Parathyroid adenoma (tissue), 2 donors: ENCODE results near the gene SMIM32.
A peak's percentile ranks its signal among the peaks of the same experiment; 100 is the strongest.

Experiments
- H2AFZ ChIP-seq: fragments of 300-600 bp; sonication (generic); one replicate; pipeline ENCODE4 v1.7.0; 2017; ENCODE audit warnings: antibody characterized with exemption, mild to moderate bottlenecking
- H3K27ac ChIP-seq: fragments of 300-600 bp; sonication (generic); one replicate; pipeline ENCODE4 v1.7.0; 2017
- H3K27me3 ChIP-seq: fragments of 300-600 bp; sonication (generic); one replicate; pipeline ENCODE4 v1.7.0; 2017; ENCODE audit warnings: low read length; ENCODE audit not compliant: control insufficient read depth, insufficient read depth
- H3K36me3 ChIP-seq: fragments of 300-600 bp; sonication (generic); one replicate; pipeline ENCODE4 v1.7.0; 2017; ENCODE audit warnings: low read length; ENCODE audit not compliant: control insufficient read depth, insufficient read depth
- H3K4me1 ChIP-seq: fragments of 300-600 bp; sonication (generic); one replicate; pipeline ENCODE4 v1.7.0; 2017; ENCODE audit warnings: control low read depth
- H3K4me2 ChIP-seq: fragments of 300-600 bp; sonication (generic); one replicate; pipeline ENCODE4 v1.7.0; 2017; ENCODE audit warnings: low read length
- H3K4me3 ChIP-seq: fragments of 300-600 bp; sonication (generic); one replicate; pipeline ENCODE4 v1.7.0; 2017; ENCODE audit warnings: low read depth, low read length
- H3K79me2 ChIP-seq: fragments of 300-600 bp; sonication (generic); one replicate; pipeline ENCODE4 v1.7.0; 2017; ENCODE audit warnings: control low read depth
- H3K9ac ChIP-seq: fragments of 300-600 bp; sonication (generic); one replicate; pipeline ENCODE4 v1.7.0; 2017; ENCODE audit warnings: mild to moderate bottlenecking
- H3K9me3 ChIP-seq: fragments of 300-600 bp; sonication (generic); one replicate; pipeline ENCODE4 v1.7.0; 2017; ENCODE audit warnings: low read length; ENCODE audit not compliant: control insufficient read depth
- CTCF ChIP-seq: fragments of 300-600 bp; sonication (generic); IDR thresholded peaks from one replicate; pipeline ENCODE4 v1.7.0; 2017; ENCODE audit warnings: antibody characterized with exemption, mild to moderate bottlenecking
- donor health status: primary hyperparathyroidism.

SMIM32 gene

DNA sequence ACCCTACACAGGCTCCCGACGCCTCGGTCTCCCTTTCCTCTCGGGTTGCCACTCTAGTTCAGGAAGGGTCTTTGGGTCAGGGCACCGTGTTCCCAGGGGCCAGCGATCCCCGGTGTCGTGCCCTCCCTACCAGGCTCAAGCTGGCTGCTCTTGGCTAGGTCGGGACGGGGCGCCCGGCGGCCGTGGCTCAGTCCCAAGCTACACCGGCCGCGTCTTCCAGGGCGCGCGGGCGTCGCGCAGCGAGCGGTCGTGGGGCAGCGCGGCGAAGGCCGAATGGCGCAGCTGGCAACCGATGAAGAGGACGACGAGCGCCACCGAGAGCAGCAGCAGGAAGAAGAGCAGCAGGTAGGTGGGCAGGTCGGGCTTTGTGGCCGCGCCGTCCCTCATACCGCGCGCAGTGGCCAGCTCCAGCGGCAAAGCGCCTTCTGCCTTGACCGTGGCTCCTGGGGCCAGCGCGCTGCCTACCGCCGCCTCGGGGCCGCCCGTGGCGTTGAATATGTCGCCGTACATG is 892 bp downstream of the SMIM32 start:
- Histone ChIP-seq H3K36me3 (no peaks in the 10 kb centered on the region), H3K27ac (no peak overlapping the region), H3K4me2 (peak overlapping the region; percentile 69), H3K9ac (no peak overlapping the region), H2AFZ (no peak overlapping the region), H3K27me3 (no peaks in the 10 kb centered on the region), H3K79me2 (no peaks in the 10 kb centered on the region), H3K4me3 (no peak overlapping the region), H3K4me1 (no peaks in the 10 kb centered on the region), H3K9me3 (no peaks in the 10 kb centered on the region)
- no peak for TF ChIP-seq CTCF

GRCh38 chr5:136191304-136192014 is 1.5 kb downstream of the SMIM32 start:
- Histone ChIP-seq H3K4me3 (no peak overlapping the region), H3K36me3 (no peaks in the 10 kb centered on the region), H3K4me2 (peak overlapping the region; percentile 69), H3K27ac (no peak overlapping the region), H3K4me1 (no peaks in the 10 kb centered on the region), H3K27me3 (no peaks in the 10 kb centered on the region), H3K9ac (no peak overlapping the region), H3K79me2 (no peaks in the 10 kb centered on the region), H2AFZ (no peak overlapping the region), H3K9me3 (no peaks in the 10 kb centered on the region)
- TF ChIP-seq CTCF: no peak

DNA sequence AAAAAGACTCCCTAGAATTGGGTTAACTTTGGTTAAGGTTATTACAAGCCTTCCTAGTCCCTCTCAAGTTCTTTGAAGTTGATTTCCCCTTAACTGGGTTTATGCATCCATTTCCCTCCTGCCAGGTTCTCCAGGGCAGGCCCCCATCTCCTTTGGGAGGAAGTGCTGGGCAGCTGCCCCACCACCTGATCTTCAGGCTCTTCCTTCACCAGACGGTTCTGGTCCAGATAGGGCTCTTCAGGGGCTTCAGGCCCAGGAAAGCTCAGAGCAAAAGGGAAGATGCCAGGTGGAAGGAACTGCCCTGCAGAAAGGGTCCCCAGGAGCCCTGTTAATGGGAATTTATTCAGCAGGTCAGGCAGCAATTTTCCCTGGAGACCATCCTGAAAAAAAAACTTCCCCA is 2.1 kb downstream of the SMIM32 start:
- no peak for TF ChIP-seq CTCF
- Histone ChIP-seq H3K9me3 (no peaks in the 10 kb centered on the region), H3K36me3 (no peaks in the 10 kb centered on the region), H3K27me3 (no peaks in the 10 kb centered on the region), H3K4me1 (no peaks in the 10 kb centered on the region), H3K4me2 (no peak overlapping the region), H3K4me3 (no peak overlapping the region), H3K27ac (no peak overlapping the region), H3K9ac (no peak overlapping the region), H3K79me2 (no peaks in the 10 kb centered on the region), H2AFZ (no peak overlapping the region)

DNA sequence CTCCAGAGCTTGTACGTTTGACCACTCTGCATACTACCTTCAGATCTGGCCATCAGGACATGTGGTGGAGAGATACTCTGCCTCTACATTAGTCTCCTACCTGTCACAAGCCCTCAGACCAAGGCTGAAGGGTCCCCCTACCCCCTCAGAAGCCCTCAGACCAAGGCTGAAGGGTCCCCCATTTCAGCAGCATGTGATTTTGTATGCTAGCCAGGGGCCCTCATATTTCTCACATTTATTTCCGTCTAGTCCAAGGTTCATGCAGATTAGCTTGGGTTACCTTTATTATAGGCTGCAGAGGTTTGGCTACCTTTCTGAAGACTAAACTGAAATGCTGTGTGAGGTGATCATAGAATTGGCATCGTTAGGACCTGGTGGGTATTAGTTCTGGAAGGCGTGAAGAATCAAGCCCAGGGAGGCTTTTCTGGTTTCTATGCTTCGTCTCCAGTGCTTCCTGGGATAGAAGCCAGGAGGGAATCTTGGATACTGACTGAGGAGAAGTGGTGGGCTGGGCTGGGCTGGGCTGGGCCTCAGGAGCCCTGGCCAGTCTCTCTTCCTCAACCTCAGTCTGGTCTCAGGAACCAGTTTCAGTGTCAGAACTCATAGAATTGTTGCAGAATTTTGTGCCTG is 2.8 kb downstream of the SMIM32 start:
- Histone ChIP-seq H3K27me3 (no peaks in the 10 kb centered on the region), H3K27ac (no peak overlapping the region), H3K4me3 (no peak overlapping the region), H3K79me2 (no peaks in the 10 kb centered on the region), H3K4me2 (no peak overlapping the region), H3K9ac (no peak overlapping the region), H3K4me1 (no peaks in the 10 kb centered on the region), H2AFZ (no peak overlapping the region), H3K36me3 (no peaks in the 10 kb centered on the region), H3K9me3 (no peaks in the 10 kb centered on the region)
- no peak for TF ChIP-seq CTCF
